NCI-H460 (cell line): ENCODE measurements around the gene NEAT1. TPM values are rescaled to one million over a fixed set of nuclear protein-coding genes. Genes with fewer than 3 reads are reported as not detected.

Experiments used
- DNase-seq: peaks from one replicate; pipeline ENCODE4 v3.0.0-alpha.2; 2016; ENCODE audit warnings: low read depth; ENCODE audit errors: extremely low read depth
- total RNA-seq: library from RNA; depleted of rRNA; stranded (reverse); fragments of >200 nt; shearing (Covaris generic); gene quantifications from 2 replicates; pipeline ENCODE4 v1.2.3, GENCODE V29; 2014

Gene NEAT1
- total RNA-seq, 1 experiment from 2014 or later: 58.2 TPM

- no peak for DNase-seq
These were observed 9.6 kb downstream of the NEAT1 start for GRCh38 chr11:65432100-65432650.

GRCh38 chr11:65432686-65433582 is 10.3 kb downstream of the NEAT1 start:
- no peak for DNase-seq

- no peak for DNase-seq
These were observed 11.1 kb downstream of the NEAT1 start for GRCh38 chr11:65433657-65434056.

- DNase-seq: no peak
These were observed 11.6 kb downstream of the NEAT1 start for GRCh38 chr11:65434057-65434666.

- no peak for DNase-seq
These were observed 12.2 kb downstream of the NEAT1 start for GRCh38 chr11:65434667-65435410.

- DNase-seq: no peak
These were observed 12.9 kb downstream of the NEAT1 start for GRCh38 chr11:65435411-65435931.

GRCh38 chr11:65435981-65436411 is 13.4 kb downstream of the NEAT1 start:
- no peak for DNase-seq

- DNase-seq: no peak
These were observed 13.9 kb downstream of the NEAT1 start for GRCh38 chr11:65436412-65437032.

- DNase-seq: no peak
These were observed 15.0 kb downstream of the NEAT1 start for GRCh38 chr11:65437436-65438227.

GRCh38 chr11:65438257-65439151 is 15.9 kb downstream of the NEAT1 start:
- no peak for DNase-seq

GRCh38 chr11:65439331-65440181 is 17.0 kb downstream of the NEAT1 start:
- no peak for DNase-seq

- no peak for DNase-seq
These were observed 18.4 kb downstream of the NEAT1 start for GRCh38 chr11:65440831-65441499.

GRCh38 chr11:65442842-65443331 is 20.3 kb downstream of the NEAT1 start:
- DNase-seq: no peak

- DNase-seq: no peak
These were observed 21.9 kb downstream of the NEAT1 start for GRCh38 chr11:65444314-65445051.

- no peak for DNase-seq
These were observed 22.6 kb downstream of the NEAT1 start for GRCh38 chr11:65445101-65445603.
